IPS DF 4.7 (cell line): ENCODE measurements around the gene TRAIP.
"Not testable (repeated sequence)": the region's sequence is repeated elsewhere in the genome, so short reads cannot be mapped to it uniquely, and the experiment has no call there.

ENCODE experiments used
- DNase-seq: peaks from one replicate; pipeline ENCODE4 v3.0.0-alpha.2; 2013; ENCODE audit warnings: low spot score; ENCODE audit errors: extremely low read depth

Gene TRAIP

DNA sequence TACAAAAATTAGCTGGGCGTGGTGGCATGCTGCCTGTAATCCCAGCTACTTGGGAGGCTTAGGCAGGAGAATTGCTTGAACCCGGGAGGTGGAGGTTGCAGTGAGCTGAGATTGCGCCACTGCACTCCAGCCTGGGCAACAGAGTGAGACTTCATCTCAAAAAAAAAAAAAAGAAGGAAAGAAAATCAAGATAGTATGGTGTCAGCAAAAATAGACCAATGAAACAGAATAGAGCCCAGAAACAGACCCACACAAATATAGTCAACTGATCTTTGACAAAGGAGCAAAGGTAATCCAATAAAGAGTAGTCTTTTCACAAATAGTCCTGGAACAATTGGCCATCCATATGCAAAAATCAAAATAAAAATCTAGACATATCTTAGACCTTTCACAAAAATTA lies 33.2 kb downstream of the TRAIP start:
- DNase-seq = not testable (repeated sequence)

DNA sequence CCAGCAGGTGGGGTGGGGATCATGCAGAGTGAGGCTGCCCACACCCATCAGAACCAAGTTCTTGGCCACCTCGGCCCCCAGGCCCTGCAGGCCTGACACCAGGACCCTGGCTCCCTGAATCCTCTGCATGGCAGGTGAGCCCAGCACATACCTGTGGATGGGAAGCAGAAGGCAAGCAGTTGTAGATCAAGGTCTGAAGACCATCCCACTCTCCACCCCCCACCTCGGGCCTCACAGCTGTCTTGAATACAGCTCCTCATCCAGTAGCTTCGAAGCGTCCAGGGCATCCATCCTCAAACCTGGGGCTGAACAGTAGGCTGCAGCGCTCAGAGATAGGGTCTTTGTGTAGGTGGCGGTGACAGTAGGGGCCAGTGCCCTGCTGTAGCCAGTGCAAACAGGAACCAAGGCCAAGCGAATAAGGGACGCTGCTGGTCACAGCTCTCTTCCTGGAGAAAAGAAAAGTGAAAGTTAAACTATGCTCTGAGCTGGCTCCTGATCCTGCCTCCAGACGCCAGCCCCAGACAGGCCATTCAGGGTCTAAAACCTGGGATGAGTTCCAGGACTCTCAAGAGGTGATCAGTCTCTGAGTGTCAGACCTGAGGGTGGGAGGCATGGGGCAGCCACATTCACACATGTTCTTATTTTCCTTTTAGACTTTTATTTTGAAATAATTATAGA lies 42.7 kb downstream of the TRAIP start, which contains the start of gene UBA7:
Gene UBA7 (minus strand): TSS at position 457 of the 678 bp plus-strand sequence. CDS start 166 bp downstream, at position 291.
- DNase-seq = no peak

- no peak for DNase-seq
These were observed 43.4 kb downstream of the TRAIP start for GRCh38 chr3:49812916-49813496.

GRCh38 chr3:49807431-49808114 lies 48.8 kb downstream of the TRAIP start:
- no peak for DNase-seq

DNA sequence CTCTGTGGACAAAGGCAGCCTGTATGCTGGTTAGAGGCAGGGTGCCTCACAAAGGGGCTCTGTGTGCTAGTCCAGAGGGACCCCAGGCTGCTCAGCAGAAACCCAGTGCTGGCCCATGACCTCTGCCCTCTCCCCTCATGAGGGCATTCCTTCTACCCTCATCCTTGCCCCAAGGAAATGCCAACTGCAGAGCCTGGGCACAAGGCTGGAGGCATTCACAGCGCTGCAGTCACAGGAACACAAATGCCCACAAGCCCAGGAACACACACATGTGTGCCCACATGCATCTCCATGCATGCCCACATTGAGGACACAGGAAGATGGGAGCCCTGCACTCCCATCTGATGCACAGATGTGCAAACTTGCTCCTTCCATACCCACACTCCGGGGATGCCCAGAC lies 49.5 kb downstream of the TRAIP start:
- DNase-seq = no peak

- no peak for DNase-seq
These were observed 50.3 kb downstream of the TRAIP start for GRCh38 chr3:49805897-49806701.

DNA sequence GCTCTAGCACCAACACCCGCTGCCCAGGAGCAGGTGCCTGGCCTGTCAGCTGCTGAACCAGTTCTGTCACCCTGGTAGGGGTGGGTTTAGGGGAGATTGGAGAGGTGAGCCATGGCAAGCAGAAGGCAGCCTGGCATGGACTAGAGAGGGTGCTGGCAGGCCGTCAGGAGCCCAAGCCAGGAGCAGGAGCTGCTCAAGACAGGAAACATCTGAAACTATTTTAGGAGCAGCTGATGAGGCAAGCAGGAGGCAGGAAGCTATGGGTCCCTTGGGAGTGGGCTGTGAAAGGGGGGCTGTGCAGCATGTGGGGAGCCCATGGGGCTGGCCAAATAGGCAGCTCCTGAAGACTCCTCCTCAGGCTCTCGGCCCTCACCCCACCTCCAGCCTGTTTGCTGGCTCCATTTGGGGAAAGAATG lies 51.0 kb downstream of the TRAIP start:
- no peak for DNase-seq

DNA sequence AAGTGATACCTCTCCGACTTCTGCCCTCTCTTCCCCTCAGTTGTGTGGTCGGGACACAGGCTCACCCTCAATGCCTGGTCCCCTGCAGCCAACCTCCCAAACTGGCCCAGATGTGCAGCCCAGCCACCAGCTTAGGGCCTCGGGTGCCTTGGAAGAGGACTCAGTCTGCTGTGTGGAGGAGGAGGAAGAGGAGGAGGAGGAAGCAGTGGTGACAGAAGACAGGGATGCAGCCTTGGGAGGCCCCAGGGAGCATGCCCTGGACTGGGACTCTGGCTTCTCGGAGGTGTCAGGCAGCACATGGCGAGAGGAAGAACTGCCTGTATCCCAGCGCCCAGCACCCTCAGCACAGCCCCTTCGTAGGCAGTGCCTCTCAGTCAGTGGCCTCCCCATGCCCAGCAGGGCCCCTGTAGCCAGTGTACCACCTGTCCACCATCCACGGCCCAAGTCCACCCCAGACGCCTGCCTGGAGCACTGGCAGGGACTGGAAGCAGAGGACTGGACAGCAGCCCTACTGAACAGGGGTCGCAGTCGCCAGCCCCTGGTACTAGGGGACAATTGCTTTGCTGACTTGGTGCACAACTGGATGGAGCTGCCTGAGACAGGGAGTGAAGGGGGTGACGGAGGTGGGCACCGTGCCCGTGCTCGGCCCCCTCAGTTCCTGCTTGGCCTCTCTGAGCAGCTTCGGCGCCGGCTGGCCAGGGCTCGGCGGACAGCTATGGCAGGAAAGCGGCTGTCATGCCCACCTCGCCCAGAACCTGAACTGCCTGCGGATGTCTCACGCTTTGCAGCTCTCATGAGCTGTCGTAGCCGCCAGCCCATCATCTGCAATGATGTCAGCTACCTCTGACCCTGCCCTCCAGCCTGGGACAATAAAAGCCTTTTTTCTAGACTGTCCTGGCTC lies 52.0 kb downstream of the TRAIP start:
- no peak for DNase-seq

- DNase-seq = no peak
These were observed 52.8 kb downstream of the TRAIP start for GRCh38 chr3:49803465-49804140.

- peak; percentile 58 for DNase-seq
These were observed 53.5 kb downstream of the TRAIP start, which contains the start of gene INKA1 for GRCh38 chr3:49802719-49803464. TSS of gene INKA1 (plus strand) at chr3:49803261. CDS start at chr3:49803393, 132 bp downstream.

DNA sequence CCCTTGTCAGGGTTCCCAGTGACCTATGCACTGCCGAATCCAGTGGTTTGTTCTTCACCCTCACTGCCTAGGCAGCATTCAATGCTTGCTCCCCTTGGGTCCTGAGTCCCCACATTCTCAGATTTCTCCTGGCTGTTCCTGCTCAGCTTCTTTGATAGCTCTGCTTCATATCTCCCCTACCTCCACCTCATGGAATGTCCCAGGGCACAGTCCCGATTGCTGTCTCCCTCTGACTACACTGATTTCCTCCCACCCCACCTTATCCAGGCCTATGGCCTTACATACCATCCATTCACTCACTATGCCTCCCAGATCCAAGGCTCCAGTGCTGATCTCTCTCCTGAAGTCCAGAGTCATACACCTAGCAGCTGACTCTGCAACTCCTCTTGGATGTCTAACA lies 55.2 kb downstream of the TRAIP start:
- no peak for DNase-seq

- no peak for DNase-seq
These were observed 56.6 kb downstream of the TRAIP start, which contains the start of gene CDHR4 for GRCh38 chr3:49799761-49800160. TSS of gene CDHR4 (minus strand) at chr3:49799873. CDS start at chr3:49799812, 61 bp downstream.

DNA sequence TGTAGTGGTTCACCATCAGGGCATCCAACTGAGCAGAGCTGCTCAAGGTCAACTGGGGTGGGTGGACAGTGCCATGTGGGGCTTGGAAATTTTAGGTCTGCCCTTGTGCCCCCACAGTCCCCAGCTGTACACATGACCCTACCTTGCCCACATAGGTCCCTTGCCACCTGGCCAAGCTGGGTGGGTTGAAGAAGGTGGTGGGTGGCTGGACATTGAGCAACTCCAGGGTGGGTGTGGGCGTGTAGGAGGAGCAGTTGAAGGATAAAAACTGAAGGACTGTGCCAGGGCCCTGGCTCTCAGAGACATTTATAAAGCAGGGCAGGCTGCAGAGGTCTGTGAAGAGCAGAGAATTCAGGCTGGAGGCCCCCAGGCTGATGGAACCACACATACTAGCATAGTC lies 57.3 kb downstream of the TRAIP start:
- DNase-seq = no peak

DNA sequence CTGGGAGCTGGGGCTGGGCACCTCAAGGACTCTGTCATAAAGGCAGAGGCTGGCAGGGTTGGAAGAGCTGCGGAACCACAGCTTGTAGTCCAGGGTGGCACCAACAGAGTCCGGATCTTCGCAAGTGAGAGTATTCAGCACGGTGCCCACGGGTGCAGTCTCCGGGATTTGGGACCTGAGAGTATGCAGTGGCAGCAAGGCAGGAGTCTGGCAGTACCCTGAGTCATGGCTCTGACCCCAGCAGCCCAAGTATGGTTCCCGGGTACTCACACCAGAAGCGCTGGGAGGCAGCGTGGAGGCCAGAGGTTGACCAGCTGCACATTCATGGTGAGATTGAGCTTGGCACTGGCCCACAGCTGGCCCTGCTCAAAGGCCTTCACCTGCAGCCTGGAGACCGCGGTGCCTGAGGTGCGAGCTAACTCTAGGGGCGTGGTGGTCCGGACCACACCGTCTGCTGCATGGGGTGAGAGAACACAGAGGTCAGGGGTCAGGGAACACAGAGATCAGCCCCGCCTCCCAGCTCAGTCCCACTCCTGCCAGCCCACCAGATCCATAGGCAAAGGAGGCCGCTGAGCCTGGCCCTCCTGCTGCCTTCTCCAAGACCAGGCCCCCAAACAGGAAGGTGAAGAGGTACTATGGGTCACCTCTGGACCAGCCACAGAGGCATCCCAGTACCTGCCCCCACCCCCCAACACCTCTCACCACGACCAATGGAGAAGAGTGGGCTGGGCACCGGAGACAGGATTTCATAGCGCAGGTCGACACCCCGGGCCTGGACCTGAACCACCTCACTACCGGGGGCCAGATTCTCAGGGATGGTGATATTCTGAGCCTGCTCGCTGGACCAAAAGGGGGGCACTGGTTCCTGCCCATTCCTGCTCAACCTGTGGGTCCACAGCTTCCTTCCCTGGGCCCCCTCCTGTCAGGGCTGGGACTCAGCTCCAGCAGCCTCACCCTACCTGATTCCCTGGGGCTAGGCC lies 61.1 kb downstream of the TRAIP start:
- no peak for DNase-seq

GRCh38 chr3:49794431-49794830 lies 61.9 kb downstream of the TRAIP start:
- no peak for DNase-seq

GRCh38 chr3:49793486-49794085 lies 62.8 kb downstream of the TRAIP start:
- no peak for DNase-seq

DNA sequence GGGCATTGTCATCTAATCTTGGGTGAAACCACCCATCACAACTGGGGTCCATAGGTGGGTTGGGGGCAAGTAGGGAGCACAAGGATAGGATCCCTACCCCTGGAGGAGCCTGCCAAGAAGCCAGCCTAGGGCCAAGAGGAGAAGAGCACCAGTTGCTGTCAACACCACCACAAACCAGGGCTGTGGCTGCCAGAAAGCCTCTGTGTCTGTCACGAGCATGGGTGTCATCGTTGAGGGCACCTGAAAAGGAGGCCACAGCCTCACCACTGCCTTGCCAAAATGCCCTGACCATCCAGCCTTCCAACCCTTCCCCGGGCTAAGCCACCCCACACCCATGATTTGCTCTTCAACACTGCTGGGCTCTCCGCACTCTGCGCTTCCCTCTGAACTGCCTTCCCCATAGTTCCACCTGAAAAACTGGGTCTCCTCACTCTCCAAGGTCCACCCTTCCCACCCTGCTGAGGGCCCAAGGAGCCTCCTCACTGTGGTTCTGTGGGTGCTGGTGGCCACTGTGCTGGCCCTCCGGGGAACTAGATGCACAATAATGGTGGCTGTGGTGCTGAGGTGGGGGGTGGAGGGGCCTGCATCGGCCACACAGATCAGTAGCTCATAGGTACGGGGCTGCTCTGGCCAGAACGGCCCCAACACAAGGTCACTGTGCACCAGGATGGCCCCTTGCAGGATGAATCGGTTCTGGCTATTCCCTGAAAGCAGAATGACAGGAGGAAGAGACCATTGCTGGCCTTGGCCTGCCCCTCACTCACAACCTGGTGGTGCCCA lies 63.8 kb downstream of the TRAIP start:
- DNase-seq = no peak
